Measurements from ENCODE around the gene VN1R5.
"Not testable (repeated sequence)": the region's sequence is repeated elsewhere in the genome, so short reads cannot be mapped to it uniquely, and the experiment has no call there.

Gene VN1R5

DNA sequence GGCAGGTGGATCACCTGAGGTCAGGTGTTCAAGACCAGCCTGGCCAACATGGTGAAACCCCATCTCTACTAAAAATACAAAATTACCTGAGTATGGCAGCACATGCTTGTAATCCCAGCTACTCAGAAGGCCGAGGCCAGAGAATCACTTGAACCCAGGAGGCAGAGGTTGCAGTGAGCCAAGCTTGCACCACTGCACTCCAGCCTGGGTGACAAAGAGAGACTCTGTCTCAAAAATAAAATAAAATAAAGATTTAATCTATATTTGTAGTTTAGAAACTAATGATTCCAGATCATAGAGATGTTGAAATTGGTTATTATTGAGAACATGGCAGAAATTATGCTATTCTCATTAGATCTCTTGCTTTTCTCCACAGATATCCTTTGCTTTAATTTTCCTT is at the start of gene VN1R5:
TSS of gene VN1R5 (plus strand) at position 301 of the 400 bp plus-strand sequence.
- not testable (repeated sequence) for DNase-seq

DNA sequence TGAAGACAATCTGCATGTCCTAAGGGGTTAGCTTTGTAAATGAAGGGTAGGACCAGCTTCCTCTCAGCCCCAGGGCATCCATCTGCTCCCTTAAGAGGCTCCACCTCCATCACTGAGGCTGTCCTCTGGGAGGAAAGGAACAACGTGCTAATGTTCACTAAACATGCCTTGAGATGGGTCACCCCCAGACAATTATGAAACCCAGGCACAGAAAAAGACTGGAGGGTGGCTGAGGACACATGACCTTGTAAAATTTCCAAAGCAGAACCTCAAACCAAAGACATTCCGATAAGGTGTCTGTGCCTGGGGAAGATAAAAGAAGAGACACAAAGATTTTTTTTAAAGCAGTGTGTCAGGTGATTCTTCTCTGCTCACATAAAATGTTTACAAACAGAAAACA is 46.5 kb upstream of the VN1R5 start:
- no peak for DNase-seq

DNA sequence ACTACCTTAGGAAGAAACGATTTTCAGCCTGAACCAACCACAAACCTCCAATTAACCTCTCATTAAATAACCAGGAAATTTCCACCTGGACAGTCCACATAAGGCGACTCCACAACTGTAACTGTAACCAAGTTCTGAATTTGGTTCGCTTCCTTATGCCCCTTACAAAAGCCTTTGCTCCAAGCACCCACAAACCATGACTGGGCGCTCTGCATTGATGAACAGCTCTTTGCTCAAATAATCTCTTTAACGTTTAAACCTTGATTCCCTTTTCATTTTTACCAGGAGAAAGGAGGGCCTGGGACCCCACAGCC is 45.9 kb upstream of the VN1R5 start:
- no peak for DNase-seq

DNA sequence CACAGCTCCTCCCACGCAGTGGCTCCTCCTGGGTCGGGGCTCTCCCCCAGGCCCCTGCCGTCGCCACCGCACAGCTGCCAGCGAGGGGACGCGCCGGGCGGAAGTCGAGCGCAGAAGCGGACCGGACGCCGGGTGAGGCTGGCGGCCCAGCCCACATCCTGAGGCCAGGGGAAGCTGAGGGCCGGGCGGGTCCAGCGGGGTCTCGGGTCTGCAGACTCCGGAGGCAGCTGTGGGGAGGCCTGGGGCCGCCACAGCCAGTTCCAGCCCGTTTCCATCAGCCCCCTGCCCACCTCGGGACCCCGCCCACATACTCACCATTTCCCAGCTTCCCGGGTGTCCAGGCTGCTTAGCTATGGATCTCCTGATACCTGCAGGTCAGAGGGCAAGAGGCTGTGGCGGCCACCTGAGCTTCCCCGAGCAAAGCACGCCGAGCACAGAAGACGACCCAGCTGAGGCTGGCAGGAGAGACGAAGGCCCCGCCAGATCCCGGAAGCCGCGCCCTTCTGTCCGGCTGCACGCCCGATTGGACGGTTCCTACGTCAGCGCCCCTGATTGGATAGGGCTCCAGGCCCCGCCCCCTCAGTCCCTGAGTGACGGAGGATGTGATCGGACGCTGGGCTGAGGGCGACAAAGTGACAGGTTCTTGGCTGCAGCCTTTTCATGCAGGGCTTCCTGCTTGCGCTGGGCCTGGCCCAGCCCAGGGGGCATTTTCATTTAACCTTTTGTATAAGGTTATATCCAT is 45.3 kb upstream of the VN1R5 start:
- DNase-seq, result peak; percentile 93

DNA sequence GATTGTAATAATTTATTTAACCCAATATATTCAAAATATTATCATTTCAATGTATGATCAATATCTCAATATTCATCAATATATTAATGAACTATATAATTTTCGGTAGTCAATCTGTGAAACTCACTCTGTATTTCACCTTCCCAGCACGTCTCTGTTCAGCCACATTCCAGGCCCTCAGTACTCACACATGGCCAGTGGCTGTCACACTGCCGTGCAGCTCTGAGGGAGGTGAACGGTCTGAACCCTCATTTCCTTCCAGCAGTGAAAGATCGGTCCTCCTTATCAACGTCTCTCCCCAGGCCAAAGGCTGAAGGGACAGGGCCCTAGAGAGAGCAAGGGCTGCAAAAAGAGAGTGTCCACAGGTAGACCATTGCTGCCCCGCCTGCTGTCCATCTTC is 44.5 kb upstream of the VN1R5 start:
- no peak for DNase-seq

DNA sequence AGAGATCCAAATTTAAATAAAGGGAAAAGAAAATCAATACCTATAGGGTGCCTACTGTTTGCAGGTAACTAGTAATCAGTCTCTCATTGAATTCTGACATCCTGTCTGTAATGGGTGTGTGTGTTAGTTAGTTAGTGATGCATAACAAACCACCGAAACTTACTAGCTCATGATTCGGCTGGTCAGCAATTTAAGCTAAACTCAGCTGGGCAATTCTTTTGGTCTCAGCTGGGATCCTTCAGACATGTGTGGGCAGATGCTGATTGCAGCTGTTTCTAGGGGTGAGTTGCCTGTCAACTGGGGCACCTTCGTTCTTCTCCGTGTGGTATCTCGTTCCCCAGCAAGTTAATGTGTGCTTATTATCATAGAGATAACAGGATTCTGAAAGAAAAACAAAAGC is 43.9 kb upstream of the VN1R5 start:
- DNase-seq, result no peak

DNA sequence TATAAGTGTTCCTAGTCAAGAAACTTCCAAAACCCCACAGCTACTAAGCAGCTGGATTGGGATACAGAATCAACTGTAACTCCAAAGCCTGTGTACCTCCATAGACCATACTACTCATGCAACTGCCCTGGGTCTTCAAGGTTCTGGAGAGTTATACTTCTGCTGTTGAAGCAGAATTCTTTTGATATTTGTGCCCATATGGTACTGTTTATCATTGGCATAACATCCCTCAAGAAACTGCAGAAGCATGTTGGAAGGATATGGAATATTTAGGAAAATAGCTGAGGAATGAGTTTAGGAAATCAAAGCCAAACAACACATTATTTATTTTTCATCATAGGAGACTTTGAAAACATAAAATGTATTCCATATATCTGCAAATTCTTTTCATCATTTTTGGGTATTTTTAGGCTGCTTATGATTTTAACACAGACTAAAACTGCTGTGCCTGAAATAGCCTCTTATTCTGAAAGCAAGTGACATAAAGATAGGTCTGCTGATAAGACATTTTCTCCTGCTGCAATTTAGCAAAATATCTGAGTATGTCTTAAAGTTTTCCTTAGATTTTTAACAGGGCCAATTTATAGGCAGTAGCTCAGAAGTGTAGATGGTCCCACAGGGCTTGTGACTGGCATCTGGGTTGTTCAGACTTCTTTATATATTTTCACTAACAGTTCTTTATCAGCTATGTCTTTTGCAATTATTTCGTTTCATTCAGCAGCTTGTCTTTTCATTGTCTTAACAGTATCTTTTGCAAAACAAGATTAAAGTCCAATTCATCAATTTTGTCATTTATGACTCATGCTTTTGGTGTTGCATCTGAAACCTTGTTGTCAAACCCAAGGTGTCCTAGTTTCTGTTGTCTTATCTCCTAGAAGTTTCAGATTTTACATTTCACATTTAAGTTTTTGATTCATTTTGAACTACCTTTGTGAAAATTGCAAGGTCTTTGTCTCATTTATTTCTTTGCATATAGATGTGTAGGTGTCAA is 43.0 kb upstream of the VN1R5 start:
- no peak for DNase-seq

DNA sequence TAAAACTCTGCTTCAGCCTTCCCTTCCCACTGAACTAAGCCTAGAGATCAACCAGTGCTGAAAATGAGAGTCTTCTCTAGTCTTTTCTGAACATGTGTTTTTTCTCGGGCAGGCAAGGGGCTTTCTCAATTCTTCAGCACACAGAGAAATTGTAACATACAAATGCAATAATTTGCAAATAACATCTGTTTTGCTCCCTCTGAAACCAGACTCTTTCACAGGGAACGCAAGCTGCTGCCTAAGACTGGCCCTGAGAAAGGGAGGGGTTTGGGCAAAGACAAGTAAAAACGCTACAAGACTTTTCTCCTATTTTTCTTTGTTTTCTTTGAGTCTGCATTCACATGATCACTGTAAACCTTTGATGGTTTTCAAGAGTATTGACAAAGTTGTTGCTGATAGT is 39.6 kb upstream of the VN1R5 start:
- no peak for DNase-seq

DNA sequence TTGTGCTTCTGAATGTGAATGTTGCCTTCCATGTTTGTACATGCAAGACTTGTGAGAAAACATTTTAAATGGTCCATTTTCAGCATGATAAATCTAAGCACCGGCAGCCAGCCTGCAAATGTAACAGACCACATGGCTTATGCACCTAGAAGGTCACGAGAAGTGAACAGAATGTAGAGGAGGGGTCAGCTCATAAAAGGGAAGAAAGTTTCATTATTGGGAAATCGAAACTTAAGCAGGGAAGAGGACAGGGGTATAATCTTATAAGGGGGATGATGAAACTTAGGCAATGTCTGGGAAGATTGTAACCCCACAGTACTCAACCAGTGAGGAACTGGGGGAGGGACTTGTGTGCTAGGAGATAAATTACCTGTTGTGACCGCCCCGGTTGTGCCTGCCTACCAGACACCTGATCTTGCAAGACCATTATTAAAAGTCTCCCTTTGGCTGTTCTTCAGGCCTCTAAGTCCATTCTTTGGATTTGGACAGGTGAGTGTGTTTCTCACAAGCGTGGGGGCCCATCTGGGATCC is 37.7 kb upstream of the VN1R5 start:
- DNase-seq, result no peak

DNA sequence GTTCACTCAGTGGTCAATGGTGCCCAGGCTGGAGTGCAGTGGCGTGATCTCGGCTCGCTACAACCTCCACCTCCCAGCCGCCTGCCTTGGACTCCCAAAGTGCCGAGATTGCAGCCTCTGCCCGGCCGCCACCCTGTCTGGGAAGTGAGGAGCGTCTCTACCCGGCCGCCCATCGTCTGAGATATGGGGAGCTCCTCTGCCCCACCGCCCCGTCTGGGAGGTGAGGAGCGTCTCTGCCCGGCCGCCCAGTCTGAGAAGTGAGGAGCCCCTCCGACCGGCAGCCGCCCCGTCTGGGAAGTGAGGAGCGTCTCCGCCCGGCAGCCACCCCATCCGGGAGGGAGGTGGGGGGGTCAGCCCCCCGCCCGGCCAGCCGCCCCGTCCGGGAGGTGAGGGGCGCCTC is 35.6 kb upstream of the VN1R5 start:
- not testable (repeated sequence) for DNase-seq

DNA sequence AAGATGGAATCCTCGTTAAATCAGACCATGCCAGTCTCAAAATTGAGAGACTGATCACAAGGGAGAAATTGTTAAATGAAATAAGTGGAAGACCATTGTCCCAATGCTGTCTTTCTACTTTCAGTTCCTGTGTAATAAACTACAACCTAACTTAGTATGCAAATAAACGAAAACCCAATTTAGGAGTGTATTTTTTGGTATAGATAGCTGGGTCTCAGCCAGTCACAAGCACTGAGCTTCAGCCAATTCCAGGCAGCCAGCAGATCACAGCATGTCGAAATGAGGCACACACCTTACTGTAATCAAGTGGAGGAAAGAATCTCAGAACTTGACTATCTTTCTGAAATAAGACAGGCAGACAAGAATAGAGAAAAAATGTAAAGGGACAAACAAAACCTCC is 33.0 kb upstream of the VN1R5 start:
- DNase-seq, result no peak

DNA sequence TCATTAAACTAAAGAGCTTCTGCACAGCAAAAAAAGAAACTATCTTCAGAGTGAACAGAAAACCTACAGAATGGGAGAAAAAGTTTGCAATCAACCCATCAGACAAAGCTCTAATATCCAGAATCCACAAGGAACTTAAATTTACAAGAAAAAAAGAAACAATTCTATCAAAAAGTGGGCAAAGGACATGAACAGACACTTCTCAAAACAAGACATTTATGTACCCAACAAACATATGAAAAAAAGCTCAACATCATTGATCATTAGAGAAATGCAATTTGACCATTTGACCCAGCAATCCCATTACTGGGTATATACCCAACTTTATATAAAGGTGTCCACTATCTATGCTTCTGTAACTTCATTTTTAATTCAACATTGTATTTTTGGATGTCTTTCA is 31.1 kb upstream of the VN1R5 start:
- no peak for DNase-seq

DNA sequence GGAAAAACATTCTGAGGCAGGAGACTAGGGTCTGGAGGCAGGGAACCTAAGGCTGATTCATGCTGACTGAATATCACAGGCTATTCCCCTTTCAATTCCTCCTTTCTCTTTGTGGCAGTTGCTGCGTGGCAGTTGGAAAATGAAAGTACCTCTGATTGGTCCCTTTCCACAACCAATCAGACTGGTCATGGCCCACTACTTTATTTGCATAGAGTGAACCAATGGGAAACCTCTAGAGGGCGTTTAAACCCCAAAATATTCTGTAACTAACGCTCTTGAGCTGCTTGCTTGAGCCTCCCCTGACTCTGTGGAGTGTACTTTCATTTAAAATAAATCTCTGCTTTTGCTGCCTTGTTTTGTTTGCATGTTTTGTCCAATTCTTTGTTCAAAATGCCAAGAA is 27.7 kb upstream of the VN1R5 start:
- DNase-seq, result no peak

DNA sequence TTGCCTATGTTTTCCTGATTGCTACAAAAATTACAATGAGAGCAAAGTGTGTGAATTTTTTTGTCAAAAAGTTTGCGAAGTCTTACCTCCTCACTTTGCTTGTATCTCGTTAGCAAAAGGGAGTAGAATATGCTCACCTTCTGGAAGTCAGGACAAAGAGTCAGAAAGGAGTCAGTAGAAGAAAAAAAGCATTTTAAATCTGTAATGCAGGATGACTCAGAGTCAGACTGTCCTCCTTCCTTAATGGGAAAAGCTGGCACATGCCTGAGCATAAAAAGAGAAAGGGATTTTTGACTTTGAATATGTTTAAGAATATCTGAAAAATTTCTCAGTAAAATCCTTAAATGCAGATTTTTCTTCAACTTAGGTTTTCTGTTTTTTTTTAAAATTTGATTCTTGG is 14.2 kb upstream of the VN1R5 start:
- no peak for DNase-seq

DNA sequence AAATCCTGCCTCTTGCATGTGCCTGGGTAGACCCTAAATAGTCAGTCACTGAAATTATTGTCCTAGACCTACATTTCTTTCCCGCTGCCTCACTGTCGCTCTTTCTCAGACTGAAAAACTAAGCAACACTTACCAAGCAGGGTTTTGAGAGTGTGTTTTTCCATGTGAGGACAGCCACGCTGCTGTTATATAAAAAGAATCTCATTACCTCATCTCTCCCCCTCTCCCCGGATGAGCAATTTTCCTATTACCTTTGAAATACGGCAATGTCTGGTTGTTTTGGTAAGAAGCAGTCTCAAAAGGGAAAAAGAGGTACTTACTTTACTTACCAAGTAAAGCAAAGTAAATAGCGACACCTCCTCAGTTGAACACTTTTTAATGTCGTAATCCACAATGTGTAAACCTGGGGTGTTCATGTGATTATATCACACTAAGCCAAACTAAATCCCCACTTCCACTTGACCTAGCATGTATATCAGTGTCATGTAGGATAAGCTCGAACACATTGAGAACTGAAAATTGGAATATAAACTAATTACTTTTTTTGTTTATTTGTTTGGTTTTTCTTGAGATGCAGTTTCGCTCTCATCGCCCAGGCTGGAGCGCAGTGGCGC is 12.2 kb upstream of the VN1R5 start:
- no peak for DNase-seq

DNA sequence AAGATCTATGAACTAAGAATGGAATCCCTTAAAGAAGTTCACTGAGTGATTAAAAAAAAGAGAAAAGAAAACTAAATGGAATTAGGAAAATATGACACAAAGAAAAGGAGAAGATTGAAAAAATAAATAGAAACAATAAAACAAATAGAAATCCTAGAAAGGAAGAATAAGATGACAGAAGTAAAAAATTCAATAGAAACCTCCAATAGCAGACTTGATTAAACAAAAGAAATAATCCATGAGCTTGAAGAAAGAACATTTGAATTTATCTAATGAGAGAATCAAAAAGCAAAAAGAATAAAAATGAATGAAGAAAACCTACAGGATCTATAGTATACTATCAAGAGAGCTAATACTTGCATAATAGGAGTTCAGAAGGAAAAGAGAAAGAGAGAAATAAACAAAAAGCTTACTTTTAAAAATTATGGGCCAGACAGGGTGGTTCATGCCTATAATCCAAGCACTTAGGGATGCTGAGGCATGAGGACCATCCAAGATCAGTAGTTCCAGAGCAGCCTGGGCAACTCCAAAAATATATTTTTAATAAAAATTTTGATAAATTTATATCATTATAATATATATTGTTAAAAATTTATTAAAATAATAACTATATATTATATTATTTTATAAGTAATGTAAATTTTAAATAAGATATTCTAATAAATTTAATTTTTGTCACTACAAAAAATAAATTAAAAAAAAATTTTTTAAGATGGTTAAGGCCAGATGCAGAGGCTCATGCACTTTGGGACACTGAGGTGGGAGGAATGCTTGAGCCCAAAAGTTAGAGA is 9.4 kb upstream of the VN1R5 start:
- no peak for DNase-seq

DNA sequence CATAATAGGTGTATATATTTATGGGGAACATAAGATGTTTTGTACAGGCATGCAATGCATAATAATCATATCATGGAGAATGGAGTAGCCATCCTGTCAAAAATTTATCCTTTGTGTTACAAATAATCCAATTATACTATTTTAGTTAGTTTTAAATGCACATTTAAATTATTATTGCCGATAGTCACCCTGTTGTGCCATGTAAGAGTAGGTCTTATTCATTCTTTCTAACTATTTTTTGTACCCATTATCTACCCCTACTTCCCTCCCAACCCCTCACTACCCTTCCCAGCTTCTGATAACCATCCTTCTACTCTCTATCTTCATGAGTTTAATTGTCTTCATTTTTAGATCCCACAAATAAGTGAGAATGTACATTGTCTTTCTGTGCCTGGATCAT is 8.3 kb upstream of the VN1R5 start:
- no peak for DNase-seq

DNA sequence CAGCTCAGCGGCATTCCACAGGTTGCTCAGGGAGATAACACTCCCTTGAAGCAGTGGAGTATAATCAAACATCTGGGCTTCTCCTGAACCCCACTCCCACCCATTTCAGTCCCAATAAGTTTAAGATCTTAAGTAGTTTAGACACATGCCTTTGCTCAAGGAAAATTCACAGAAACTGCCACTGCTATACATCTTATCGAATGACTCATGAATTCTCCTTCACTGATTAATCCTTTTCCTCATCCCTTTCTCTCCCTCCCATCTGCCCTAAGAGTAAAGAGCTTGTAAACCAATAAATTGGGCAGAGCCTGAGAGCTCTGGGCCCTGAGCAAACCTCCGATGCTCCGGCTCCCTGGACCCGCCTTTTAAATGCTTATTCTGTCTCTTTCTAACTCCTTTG is 10.2 kb downstream of the VN1R5 start:
- DNase-seq, result no peak

DNA sequence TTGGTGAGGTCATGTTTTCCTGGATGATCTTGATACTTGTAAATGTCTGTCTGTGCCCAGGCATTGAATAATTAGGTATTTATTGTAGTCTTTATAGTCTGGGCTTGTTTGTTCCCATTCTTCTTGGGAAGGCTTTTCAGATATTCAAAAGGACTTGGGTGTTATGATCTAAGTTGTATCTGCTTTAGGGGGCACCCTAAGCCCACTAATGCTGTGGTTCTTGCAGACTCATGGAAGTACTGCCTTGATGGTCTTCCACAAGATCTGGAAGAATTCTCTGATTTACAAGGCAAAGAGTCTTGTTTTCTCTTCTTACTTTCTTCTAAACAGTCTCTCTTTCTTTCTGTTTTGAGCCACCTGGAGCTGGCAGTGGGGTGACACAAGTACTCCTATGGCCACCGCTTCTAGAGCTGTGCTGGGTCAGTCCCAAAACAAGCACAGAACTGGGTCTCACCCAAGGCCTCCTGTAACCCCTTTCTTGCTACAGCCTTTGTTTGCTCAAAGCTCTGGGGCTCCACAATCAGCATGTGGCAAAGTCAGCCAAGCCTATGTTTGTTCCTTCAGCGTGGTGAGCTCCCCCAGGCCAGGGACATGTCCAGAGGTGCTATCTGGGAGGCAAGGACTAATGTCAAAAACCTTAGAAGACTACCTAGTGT is 12.6 kb downstream of the VN1R5 start:
- DNase-seq, result no peak

DNA sequence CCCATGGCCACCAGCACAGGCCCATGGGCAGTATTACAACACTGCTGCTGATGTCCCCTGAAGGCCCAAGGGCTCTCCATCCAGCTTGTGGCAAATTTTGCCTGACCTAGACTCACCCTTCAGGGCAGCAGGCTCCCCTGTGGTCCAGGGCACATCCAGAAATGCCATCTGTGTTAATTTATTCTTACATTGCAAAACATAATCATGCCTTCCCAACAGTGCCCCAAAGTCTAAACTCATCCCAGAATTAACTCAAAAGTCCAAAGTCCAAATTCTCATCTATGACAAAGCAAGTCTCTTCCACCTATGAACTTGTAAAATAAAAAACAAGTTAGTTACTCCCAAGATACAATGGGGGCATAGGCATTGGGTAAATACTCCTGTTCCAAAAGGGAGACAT is 13.3 kb downstream of the VN1R5 start:
- no peak for DNase-seq

DNA sequence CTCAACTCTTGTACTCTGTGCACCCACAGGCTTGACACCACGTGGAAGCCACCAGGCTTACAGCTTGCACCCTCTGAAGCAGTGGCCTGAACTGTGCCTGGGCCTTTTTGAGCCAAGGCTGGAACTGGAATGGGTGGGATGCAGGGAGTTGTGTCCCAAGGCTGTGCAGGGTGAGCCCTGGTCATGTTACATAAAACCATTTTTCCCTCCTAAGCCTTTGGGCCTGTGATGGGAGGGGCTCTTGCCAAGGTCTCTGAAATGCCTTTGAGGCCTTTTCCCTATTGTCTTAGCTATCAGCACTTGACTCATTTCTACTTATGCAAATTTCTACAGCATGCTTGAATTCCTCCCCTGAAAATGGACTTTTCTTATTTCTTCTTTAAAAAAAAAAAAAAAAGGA is 14.1 kb downstream of the VN1R5 start:
- DNase-seq, result no peak

DNA sequence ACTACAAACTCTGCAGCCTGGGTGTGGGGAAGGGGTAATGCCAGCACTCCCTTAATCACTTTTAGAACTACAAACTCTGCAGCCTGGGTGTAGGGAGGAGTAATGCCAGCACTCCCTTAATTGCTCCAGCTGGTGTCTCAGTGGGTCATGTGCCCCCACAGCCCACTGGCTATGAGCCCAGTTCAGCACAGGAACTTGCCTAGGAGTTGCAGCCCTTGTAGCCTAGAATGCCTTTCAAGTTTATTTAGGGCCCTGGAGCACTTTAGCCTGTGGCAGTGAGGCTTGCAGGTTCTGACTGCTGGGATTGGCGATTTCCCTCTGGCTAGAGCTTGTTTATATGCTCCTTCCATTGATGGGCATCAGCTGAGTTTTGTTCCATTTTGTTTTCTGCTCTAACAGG is 17.1 kb downstream of the VN1R5 start:
- DNase-seq, result no peak

Data from CD4-positive, alpha-beta T cell treated with Interferon gamma for 1 hour (primary cell).